Myocyte (in vitro differentiated cells): ENCODE measurements around the gene KRT40. TPM values are rescaled to one million over a fixed set of nuclear protein-coding genes. Genes with fewer than 3 reads are reported as not detected.

ENCODE experiments used
- DNase-seq: peaks from one replicate; pipeline ENCODE4 v3.0.0-alpha.2; 2012; ENCODE audit warnings: low read depth
- polyA plus RNA-seq: library from polyadenylated mRNA; unstranded; fragments of >200 nt; gene quantifications from one replicate; pipeline ENCODE4 v1.2.1, GENCODE V29; 2012; ENCODE audit warnings: missing spikeins
- total RNA-seq: library from RNA; depleted of rRNA; stranded (reverse); fragments of >200 nt; gene quantifications from 2 replicates; pipeline ENCODE4 v1.2.3, GENCODE V29; 2014

The KRT40 gene
- not detected in 2 replicates for total RNA-seq
- polyA plus RNA-seq, result 0.10 TPM

- no peak for DNase-seq
Measured at GRCh38 chr17:40984226-40984625, at the start of gene KRT40. Gene KRT40, minus strand, starts transcription at chr17:40984326. Its CDS starts 53 bp downstream, at chr17:40984273.

GRCh38 chr17:41029633-41030245, 45.6 kb upstream of the KRT40 start, which contains the start of gene KRTAP1-4:
Gene KRTAP1-4, minus strand, starts transcription at chr17:41030195. Its CDS starts 117 bp downstream, at chr17:41030078.
- no peak for DNase-seq

DNA sequence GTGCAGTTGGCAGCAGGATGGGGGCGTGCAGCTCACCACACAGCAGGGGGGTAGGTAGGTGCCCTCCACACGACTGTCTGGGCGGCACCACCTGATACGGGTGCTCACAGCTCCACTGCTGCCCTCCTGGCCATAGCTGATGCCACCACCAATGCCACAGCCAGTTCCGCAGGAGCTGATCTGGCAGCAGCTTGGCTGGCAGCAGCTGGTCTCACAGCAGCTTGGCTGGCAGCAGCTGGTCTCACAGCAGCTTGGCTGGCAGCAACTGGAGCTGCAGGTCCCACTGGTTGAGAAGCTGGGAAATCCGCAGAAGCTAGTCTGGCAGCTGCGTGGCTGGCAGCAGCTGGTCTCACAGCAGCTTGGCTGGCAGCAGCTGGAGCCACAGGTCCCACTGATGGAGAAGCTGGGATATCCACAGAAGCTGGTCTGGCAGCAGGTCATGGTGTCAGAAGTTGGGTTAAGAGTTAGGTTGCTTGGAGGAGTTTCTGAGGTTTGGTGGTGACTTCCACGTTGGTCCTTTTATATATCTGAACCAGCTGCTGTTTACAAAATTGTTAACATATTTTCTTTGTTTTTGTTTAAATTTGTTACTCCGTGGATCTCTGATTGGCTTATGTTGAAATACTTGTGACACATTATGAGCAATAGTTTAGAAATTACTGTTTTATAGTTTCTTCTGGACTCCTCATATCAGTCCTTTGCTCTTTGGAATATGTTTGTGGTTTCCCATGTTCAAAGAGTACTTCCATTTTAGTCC, 42.8 kb upstream of the KRT40 start, which contains the start of gene KRTAP1-5:
KRTAP1-5 (minus strand) TSS at position 494 of the 757 bp plus-strand sequence; CDS start at position 441, 53 bp downstream.
- DNase-seq, result peak; percentile 90

DNA sequence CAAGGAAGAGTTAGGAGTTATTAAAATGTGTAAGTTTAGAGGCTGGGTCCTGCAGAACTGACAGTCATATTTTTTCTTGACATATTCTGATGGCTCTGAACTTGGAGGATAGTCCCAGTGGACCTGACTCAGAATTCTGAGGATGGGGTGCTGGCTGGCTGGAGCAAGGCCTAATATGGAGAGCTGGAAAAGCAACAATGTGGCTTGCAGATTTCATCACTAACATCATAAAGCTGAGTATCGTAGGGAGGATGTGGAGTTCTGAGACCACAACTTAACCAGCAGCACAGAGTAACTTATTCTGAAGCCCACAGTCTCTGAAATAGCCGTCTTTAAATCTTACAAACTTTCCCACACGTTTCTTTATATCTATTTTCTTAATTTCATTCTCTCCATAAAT, 40.6 kb upstream of the KRT40 start:
- DNase-seq, result no peak

GRCh38 chr17:41020336-41020735, 36.2 kb upstream of the KRT40 start:
- DNase-seq, result no peak

DNA sequence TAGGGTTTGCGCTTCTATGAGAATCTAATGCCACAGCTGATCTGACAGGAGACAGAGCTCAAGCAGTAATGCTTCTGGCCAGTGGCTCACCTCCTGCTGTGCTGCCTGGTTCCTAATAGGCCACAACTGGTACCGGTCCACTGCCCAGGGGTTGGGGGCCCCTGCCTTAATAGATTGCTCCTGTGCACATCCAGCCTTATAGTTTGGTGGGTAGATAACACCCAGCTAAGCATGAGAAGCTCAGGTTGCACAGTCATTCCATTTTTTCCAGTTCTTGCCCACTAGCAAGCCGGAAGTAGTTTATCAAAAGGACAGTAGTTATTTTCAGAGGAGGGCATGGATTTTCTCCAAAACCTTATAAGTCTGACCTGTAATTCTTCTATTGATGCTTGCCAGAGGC, 35.3 kb upstream of the KRT40 start:
- DNase-seq, result no peak

DNA sequence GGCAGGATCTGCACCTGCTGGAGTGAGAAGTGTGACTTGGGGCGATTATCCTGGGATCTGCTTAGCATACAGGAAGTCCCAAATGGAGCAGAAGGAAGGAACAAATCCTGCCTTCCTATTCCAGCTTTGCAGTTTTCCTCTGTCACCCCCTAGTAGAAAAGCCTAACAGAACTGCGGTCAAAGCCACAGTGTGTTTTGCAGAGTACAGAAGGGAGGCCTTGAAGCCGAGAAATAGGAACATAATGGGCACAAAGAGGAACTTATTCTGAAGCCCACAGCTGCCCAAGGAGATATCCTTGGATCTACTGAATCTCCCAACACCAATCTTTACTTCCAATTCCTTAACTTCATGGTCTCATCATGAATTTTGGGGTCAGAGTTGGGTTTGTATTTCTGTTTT, 34.4 kb upstream of the KRT40 start:
- DNase-seq, result no peak

DNA sequence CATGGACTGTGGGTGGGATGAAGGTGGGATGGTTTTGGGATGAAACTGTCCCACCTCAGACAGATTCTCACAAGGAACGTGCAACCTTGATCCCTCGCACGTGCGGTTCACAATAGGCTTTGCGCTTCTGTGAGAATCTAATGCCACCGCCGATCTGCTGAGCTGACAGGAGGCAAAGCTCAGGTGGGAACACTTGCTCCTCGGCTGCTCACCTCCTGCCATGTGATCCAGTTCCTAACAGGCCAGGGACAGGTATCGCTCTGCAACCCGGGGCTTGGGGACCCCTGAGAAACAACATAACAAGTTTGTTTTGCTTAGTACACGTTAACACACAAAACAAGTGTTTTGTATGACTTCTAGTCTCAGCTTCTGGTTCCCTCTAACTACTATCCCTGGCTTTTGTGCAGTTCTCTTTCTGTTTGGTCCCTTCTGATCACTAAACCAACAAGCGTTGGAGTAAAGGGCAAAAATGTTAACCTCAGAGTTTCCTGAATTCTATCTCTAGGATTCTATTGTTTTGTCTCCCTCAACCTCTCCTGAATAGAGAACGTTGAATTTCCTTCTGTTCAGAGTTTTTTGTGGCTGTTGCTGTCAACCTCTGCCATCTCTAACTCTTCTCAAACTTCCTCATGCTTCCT, 32.6 kb upstream of the KRT40 start:
- DNase-seq, result no peak

DNA sequence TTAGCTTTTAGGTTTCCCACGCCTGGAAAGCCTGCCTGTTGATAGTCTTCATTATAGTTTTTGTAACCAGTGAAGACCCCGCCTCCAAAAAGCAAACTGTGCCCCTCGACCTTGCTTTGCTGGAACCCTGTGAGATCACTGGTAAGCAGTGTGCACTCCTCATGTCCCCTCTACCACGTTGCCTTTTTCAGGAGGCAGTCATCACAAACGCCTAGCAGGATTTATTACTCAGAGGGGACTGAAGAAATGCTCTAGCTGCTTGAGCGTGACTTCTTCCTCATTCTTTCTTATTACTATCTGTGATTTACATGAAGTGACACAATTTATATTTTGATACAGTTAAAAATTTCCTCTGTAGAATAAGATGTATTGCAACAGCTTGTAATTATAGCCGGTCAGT, 31.3 kb upstream of the KRT40 start:
- DNase-seq, result no peak

DNA sequence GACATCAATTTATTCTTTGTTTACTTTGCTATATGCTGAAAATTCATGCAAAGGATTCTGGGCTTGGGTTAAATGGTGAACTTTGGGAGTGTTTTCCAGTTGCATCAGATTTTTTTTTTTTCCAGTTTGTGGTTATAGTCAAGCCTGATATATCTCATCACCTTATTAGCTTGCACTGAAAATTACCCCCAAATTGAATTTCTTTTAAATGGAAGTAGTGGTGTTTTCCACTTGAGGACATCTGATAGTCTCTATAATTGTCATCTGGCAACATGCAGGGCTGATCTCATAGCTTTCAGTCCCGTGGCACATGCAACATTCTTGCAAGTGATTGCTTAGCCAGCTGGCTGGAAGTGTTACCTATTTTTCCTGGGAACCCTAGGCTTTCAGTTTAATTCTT, 29.5 kb upstream of the KRT40 start:
- peak; percentile 81 for DNase-seq

- DNase-seq, result no peak
Measured at GRCh38 chr17:41013181-41013580, 29.1 kb upstream of the KRT40 start.

DNA sequence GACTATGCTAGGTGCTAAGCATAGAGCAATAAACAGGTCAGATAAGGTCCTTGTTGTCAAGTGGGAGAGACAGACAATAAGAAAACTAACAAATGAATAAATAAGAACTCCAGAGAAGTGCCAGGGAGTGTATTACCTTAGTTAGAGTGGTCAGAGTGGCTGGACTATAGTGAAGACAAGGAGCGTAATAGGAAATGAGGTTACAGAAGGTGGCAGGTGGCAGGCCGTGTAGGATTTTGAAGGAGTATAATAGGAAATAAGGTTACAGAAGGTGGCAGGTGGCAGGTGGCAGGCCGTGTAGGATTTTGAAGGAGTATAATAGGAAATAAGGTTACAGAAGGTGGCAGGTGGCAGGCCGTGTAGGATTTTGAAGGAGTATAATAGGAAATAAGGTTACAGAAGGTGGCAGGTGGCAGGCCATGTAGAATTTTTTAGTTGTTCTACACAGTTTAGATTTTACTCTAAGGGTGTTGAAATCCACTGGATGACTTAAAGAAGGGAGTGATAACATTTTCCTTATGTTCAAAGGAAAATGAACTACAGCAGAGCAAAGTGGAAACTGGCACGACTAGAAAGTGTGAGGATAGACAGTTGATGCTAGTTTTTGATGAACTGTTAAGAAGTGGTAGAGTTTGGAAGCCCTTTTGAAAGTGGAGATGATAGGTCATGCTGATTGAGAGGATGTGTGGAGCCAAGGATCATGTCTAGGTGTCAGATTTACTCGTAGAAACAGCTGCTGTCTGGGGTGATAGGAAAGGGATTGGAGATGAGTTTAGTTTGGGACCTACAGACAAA, 28.4 kb upstream of the KRT40 start:
- no peak for DNase-seq

DNA sequence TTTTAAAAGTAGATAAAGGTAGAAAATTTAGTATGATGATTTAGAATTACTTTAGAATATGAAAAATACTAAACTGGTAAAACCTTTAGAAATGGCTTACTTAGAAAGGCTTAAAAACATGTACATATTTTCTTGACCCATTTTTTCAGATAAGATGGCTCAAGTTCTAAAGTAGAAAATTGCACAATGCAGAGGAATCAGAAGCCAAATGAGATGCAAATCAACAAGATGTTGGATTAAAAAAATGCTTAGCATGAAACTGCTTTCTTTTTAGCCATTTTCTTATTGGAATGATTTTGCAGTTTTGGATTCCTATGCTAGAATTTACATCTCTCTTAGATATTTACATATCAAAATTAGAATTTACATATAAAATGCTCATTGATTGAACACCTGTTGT, 26.3 kb upstream of the KRT40 start:
- no peak for DNase-seq

GRCh38 chr17:41009936-41010335, 25.8 kb upstream of the KRT40 start:
- DNase-seq, result no peak

DNA sequence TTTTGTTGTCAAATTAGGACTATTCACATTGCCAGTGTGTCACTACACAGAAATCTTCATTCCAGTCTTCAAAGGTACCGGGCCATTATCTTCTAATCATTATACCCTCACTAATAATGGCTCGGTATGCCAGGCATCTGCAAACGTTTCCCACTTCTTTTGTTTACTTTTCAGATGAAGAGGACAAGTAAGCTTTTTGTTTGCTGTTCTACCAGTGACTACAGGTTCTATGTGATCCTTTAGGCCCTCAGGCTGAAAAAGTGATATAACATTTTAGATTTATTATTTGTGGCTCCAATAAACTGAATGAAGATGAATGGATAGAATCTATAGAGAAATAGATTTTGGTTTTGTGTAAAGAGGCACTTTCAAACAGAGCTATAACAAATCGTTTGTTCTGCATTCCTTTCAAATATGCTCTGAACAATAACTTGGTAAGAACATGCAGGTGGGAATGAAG, 25.2 kb upstream of the KRT40 start:
- DNase-seq, result no peak

GRCh38 chr17:41008811-41009210, 24.7 kb upstream of the KRT40 start, which contains the start of gene KRTAP3-1:
Gene KRTAP3-1, minus strand, starts transcription at chr17:41009128. Its CDS starts 54 bp downstream, at chr17:41009074.
- no peak for DNase-seq

DNA sequence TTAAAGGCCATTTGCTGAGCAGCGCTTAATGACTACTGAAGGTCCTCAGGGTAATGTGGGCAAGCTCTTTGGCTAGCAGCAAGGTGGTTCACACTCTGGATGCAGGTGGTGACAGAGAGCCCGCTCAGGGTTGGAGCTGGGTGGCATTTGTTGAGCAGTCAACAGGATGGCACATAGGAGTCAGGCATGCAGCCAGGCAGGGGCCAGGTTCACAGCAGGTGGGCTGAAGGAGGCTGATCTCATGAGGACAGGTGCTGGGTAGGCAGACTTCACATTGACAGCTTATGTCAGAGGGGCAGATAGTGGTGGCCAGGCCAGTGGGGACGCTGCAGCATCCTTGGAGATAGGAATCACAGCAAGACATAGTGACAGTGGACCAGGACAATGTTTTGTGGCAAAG, 20.3 kb upstream of the KRT40 start:
- no peak for DNase-seq

DNA sequence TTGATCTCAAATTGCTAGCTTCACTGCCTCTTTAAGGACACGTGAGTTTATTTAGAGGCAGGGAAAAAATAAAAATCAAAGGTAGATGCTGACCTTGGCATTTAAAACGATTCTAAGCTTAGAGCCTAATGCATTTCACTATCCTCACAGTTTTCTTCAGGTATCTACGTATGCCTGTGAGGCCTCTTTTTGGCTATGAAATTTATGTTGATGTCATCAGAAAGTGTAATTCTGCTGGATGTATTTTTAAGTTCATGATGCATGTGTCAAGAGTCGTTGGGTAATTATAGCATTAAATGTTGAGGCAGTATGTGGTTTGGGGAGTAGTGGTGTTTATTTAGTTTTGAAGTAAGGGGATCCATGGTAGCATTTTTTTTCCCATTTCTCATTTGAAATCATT, 19.8 kb upstream of the KRT40 start:
- DNase-seq, result no peak

DNA sequence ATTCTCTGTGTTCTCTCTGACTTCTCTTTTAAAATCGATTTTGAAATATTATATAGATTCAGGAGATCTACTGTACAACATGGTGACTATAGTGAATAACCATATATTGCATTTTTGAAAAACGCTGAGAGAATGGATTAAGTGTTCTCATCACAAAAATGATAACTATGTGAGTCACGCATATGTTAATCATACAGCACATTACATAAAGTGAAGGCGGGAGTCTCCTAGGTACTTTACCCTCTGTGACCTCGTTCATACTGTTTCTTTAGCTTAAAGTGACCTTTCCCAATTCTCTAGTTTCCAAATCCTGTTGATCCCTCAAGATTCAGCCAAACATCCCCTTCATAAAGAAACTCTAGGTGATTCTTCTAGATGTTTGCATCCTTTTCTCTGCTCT, 18.7 kb upstream of the KRT40 start:
- DNase-seq, result no peak

DNA sequence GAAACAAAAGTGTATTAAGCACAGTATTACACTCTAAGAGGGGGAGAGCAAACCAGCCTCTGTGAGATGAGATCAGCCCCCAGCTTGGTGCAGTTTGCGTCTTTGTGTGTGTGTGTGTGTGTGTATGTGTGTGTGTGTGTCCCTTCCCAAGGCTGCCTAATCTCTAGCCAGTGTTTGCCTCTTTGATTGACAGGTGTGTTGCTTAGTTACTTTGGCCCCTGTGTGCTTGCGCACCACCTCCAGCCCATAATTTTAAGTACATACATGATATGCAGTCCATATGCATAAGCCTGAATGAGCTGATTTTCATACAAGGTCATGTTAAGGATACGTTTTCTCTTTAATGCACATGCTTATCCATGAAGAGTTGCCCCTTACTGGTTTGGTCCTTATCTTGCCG, 17.7 kb upstream of the KRT40 start:
- DNase-seq, result no peak

GRCh38 chr17:40999563-40999962, 15.4 kb upstream of the KRT40 start, which contains the start of gene KRTAP3-2:
Gene KRTAP3-2, minus strand, starts transcription at chr17:40999906. Its CDS starts 53 bp downstream, at chr17:40999853.
- peak; percentile 14 for DNase-seq
